GM18951 (cell line): ENCODE measurements around the gene FIGLA.

Experiments used
- POLR2A ChIP-seq: IDR thresholded peaks from 4 replicates; pipeline ENCODE4 v1.6.1; 2011; ENCODE audit warnings: mild to moderate bottlenecking; ENCODE audit not compliant: insufficient read length, insufficient read depth; ENCODE audit errors: extremely low read depth
- in situ Hi-C: fragments of 300-500 bp; cut with MboI; formaldehyde crosslinking; loops from one replicate; pipeline ENCODE4 v1.12.0; 2022; ENCODE audit warnings: low sequenced_read_pairs, mixed read lengths, inconsistent platforms; ENCODE audit not compliant: unreplicated experiment

The FIGLA gene

DNA sequence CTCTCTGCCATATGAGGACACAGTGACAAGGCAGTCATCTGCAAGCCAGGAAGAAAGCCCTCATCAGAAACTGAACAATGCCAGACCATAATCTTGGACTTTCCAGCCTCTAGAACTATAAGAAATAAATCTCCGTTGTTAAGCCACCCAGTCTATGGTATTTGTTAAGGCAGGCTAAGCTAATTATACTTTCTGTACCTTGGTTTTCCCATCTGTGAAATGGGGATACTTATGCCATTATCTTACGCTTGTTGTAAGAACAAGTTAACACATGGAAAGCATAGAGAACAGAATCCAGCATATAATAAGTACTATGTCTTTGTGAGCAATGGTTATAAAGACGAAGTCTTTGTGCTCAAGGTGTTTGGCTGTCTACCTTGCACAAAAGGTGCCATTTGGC is 14.2 kb downstream of the FIGLA start:
- TF ChIP-seq POLR2A, result no peak
- in situ Hi-C loops, result no loop called here

DNA sequence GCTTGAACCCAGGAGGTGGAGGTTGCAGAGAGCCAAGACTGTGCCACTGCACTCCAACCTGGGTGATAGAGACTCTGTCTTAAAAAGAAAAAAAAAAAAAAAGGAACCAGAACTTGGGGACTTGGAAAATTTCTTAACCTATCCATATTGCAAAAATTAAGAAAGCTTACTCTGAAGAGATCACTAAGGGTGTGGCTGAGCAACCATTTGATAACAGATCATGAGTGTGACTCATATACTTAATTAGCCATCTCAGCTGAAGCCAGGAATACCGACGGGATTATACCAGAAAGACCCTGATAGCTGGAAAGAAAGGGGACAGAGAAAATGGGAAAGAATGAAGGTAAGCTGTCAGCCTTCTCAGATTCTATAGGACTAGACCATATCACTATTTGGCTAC is 15.3 kb downstream of the FIGLA start:
- in situ Hi-C loops, result no loop called here
- no peak for TF ChIP-seq POLR2A

GRCh38 chr2:70772486-70773155 is 17.8 kb downstream of the FIGLA start:
- no peak for TF ChIP-seq POLR2A
- in situ Hi-C loops, result no loop called here

DNA sequence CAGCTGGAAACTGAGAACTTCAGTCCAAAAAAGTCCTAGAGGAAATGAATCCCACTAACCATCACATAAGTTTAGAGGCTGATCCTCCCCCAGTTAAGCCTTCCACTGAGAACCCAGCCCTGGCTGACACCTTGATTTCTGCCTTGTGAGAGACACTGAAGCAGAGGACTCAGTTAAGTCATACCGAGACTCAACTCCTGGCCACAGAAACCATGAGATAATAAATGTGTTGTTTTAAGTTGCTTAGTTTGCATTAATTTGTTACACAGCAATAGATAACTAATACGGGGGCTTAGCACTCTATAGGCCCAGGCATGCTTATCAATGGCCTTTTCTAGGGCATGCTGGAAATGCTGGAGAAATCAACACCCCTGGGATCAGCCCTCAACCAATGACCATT is 19.0 kb downstream of the FIGLA start:
- in situ Hi-C loops, result no loop called here
- no peak for TF ChIP-seq POLR2A

DNA sequence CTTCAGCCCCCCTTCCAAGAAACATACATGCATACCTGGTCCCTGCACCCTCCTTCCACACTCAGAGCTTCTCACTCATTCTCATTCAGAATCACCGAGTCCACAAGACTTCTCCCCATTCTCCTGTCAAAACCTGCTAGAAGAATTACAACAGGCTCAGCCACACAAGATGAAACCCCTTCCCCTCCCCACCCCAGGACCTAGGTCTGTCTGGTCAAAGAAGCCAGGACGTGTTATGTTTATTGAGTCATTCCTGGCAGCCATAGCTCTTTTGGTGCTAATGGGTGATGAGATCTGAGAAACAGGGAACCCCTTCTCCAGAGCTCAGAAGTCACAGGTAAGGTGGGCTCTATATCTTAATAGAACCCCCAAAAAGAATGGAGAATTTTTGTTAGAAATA is 21.0 kb downstream of the FIGLA start:
- TF ChIP-seq POLR2A, result no peak

GRCh38 chr2:70768590-70769085 is 21.8 kb downstream of the FIGLA start:
- in situ Hi-C loops, result no loop called here
- TF ChIP-seq POLR2A, result no peak

More for the DNA sequence above, 21.0 kb downstream of the FIGLA start:
- in situ Hi-C loops, result no loop called here

GRCh38 chr2:70767699-70768589 is 22.5 kb downstream of the FIGLA start, which contains the start of gene ADD2:
ADD2 (minus strand) TSS chr2:70768200; CDS start chr2:70706408, 61,792 bp downstream.
- TF ChIP-seq POLR2A, result no peak
- in situ Hi-C loops, result no loop called here

DNA sequence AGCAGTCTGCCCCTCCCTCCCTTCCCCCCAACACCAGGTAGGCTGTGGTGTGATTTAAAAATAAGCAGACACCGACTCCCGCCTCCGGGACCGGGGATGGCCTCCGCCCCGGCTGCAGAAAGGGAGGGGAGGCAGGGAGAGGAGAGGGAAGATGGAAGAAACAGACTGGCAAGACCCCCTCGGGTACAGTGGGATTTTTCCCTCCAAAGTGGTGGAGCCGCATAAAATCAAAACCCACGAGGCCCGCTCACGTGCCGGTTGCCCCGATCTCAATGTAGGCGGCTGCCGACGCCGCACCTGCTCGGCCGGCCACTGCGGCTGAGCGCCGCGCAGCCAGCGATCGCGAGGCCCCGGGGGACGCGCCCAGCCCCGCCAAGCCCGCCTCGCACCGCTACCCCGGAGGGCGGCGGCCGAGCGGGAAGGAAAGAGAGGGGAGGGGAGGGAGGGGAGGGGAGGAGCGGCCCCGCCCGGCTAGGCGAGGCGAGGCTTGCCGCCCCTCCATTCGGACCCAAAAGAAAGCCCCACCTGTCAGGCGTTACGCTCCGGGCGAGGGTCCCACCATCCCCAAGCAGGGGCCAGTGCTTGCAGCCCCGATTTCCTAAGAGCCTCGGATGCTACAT is 23.3 kb downstream of the FIGLA start:
- no peak for TF ChIP-seq POLR2A
- in situ Hi-C loops, result no loop called here

DNA sequence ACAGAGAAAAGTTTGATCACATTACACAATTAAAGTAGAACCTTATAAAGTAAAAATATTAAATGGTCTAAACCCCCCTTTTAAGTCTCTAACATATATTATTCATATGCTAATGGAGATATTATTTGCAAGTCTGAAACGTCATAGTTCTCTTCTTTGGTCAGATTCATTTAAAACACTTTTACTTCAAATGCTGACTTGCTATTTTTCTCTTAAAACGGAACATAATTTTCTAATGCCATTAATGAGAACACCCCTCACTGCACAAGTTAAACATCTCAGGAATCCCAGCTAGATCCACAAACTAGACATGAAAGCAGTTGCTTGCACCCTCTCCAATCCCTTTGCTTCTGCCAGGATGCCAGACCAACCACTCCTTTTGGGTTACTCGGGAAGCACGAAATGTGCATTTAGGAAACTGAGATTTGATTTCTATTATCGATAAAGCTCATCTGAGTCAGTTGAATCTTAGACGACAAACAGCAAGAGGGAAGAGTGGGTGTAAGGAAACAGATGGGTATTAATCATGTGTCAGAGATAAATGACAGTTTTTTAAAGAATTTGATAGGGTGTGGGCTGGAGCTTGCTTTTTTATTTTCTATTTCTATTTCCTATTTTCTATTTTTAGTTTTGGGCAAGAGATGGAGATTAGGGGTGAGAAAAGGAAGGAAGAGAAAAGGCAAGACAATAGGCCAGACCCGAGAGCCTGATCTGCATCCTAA is 23.9 kb downstream of the FIGLA start:
- in situ Hi-C loops, result no loop called here
- no peak for TF ChIP-seq POLR2A

GRCh38 chr2:70765507-70765906 is 24.9 kb downstream of the FIGLA start:
- in situ Hi-C loops, result no loop called here

GRCh38 chr2:70759446-70759845 is 31.0 kb downstream of the FIGLA start:
- in situ Hi-C loops, result no loop called here
- TF ChIP-seq POLR2A, result no peak

More at GRCh38 chr2:70765507-70765906, 24.9 kb downstream of the FIGLA start:
- no peak for TF ChIP-seq POLR2A

DNA sequence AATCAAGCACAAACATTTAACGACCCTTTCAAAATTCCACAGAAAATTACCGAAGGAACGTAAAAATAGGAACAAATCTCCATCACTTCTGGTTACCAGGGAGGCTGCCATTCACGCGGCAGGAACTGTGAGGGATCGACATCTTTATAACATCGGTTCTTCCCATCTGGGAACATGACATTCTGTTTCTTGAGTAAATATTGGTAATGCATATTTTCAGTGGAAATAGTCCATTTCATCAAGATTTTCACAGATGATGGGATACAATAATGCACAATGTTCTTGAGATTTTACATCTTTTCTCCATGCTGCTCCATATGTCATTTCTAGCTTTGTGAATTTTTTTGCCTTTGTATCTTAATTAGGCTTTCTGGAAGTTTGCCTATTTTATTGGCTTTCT is 32.5 kb downstream of the FIGLA start:
- TF ChIP-seq POLR2A, result no peak
- in situ Hi-C loops, result no loop called here

DNA sequence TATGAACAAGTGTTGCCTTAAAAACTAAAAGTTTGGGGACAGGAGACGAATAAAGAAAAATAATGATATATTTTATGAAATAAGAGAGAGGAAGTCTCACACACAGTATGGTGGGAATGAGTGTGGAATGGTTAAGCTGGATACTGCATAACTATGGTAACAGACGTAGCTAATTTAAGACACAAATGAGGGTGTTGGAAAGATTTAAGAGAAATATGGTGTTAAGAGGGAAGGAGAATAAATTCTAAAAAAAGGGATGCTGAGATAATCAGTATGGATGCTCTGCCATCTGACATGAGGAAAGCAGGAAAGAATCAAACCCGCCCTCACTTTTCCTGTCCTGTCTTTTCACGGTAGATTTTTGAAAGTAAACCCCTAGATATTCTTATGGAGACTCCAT is 33.1 kb downstream of the FIGLA start:
- no peak for TF ChIP-seq POLR2A

More for the DNA sequence above, 33.1 kb downstream of the FIGLA start:
- in situ Hi-C loops, result no loop called here
